Uterus (tissue), 2 donors: ENCODE measurements around the gene PDIA6.

ENCODE experiments used
- CTCF ChIP-seq, 4 experiments: fragments of 200-600 bp in 2 of 4; fragments of 450-650 bp in 2 of 4; sonication (generic) in 2 of 4; IDR thresholded peaks; one replicate each; pipeline ENCODE4 v1.5.1; 2016 to 2019; ENCODE audit warnings: antibody characterized with exemption in 4 of 4, mild to moderate bottlenecking in 2 of 4, moderate library complexity in 1 of 4
- POLR2A ChIP-seq, 2 donors: fragments of 450-650 bp; IDR thresholded peaks; one replicate each; pipeline ENCODE4 v1.6.1; 2016; ENCODE audit warnings: antibody characterized with exemption in 2 of 2, mild to moderate bottlenecking in 1 of 2, moderate library complexity in 1 of 2

- TF ChIP-seq POLR2A (IDR thresholded peaks at IDR 0.05) (no peak), CTCF (IDR thresholded peaks at IDR 0.05) (no peak)
Measured at GRCh38 chr2:10784719-10785118, 27.9 kb downstream of the PDIA6 start.
